ENCODE data around the gene FSIP1. TPM values are rescaled to one million over a fixed set of nuclear protein-coding genes. Genes with fewer than 3 reads are reported as not detected.

Gene FSIP1
- total and polyA plus RNA-seq, 5 donors from 2014 or later = 0.08 to 1.1 (median 0.20) TPM

- Mint-ChIP-seq H3K4me3 (no peak overlapping the region), H3K27ac (peak overlapping the region in 2 of 3 donors; percentile 22 to 71), H3K9me3 (peaks cover 0 to 2% (median 0%) of the 10 kb centered on the region in 7 donors), H3K36me3 (no peaks in the 10 kb centered on the region), H3K27me3 (peaks cover 25% of the 10 kb centered on the region), H3K4me1 (peaks cover 6 to 29% (median 16%) of the 10 kb centered on the region in 4 donors)
- Histone ChIP-seq H3K9me3 (ENCODE audit: control insufficient read depth in 2 of 2, low read length in 2 of 2) (no peaks in the 10 kb centered on the region), H3K27me3 (ENCODE audit: control insufficient read depth, insufficient read depth, low read length) (peaks cover 7% of the 10 kb centered on the region), H3K4me3 (ENCODE audit: low read depth, low read length) (no peak overlapping the region), H3K4me1 (ENCODE audit: control insufficient read depth, insufficient read depth, low read length, poor library complexity, severe bottlenecking) (peaks cover 12% of the 10 kb centered on the region), H3K36me3 (ENCODE audit: control insufficient read depth, insufficient read depth, low read length) (no peaks in the 10 kb centered on the region), H3K27ac (ENCODE audit: insufficient read depth, low read length, poor library complexity, severe bottlenecking) (no peak overlapping the region)
- no peak for DNase-seq
- ATAC-seq (ENCODE audit: low read depth in 2 of 2) = no peak
These were observed 5.1 kb downstream of the FSIP1 start for GRCh38 chr15:39777496-39777895.

DNA sequence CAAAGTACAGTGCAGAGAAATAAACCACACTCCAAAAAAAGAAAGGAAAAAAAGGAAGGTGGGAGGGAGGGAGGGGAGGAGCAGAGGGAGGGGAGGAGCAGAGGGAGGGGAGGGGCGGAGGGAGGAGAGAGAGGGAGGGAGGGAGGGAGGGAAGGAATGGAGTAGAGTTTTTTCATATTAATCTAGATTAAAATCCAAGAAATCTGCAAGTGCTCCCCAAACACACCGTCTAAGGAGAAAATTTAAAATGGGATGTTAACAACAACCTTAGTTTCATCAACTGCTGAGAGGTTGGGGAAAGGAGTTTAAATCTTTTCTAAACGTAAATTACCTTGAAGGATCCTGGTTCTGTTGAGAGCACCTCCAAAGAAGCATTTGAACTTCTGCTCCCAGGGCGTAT lies 6.6 kb downstream of the FSIP1 start:
- H3K27me3 ChIP-seq (ENCODE audit: control insufficient read depth, insufficient read depth, low read length) = peaks cover 7% of the 10 kb centered on the region
- no peak for DNase-seq
- no peaks in the 10 kb centered on the region for H3K9me3 ChIP-seq (ENCODE audit: control insufficient read depth in 2 of 2, low read length in 2 of 2)
- Mint-ChIP-seq H3K4me1 (peaks cover 5 to 16% (median 10%) of the 10 kb centered on the region in 4 donors), H3K36me3 (no peaks in the 10 kb centered on the region), H3K27me3 (peaks cover 25% of the 10 kb centered on the region), H3K9me3 (peaks cover 0 to 2% (median 0%) of the 10 kb centered on the region in 7 donors), H3K4me3 (no peak overlapping the region), H3K27ac (no peak overlapping the region)
- H3K4me3 ChIP-seq (ENCODE audit: low read depth, low read length) = no peak overlapping the region
- H3K36me3 ChIP-seq (ENCODE audit: control insufficient read depth, insufficient read depth, low read length) = no peaks in the 10 kb centered on the region
- no peak for ATAC-seq (ENCODE audit: low read depth in 2 of 2)
- peaks cover 8% of the 10 kb centered on the region for H3K4me1 ChIP-seq (ENCODE audit: control insufficient read depth, insufficient read depth, low read length, poor library complexity, severe bottlenecking)
- H3K27ac ChIP-seq (ENCODE audit: insufficient read depth, low read length, poor library complexity, severe bottlenecking) = no peak overlapping the region

- peak overlapping the region; percentile 2 for H3K4me3 ChIP-seq (ENCODE audit: low read depth, low read length)
- peaks cover 7% of the 10 kb centered on the region for H3K27me3 ChIP-seq (ENCODE audit: control insufficient read depth, insufficient read depth, low read length)
- ATAC-seq (ENCODE audit: low read depth in 2 of 2) (peak in 1 of 2 donors; percentile 80), DNase-seq (peak in 2 of 3 donors; percentile 21 to 65)
- no peaks in the 10 kb centered on the region for H3K9me3 ChIP-seq (ENCODE audit: control insufficient read depth in 2 of 2, low read length in 2 of 2)
- no peaks in the 10 kb centered on the region for H3K36me3 ChIP-seq (ENCODE audit: control insufficient read depth, insufficient read depth, low read length)
- peaks cover 8% of the 10 kb centered on the region for H3K4me1 ChIP-seq (ENCODE audit: control insufficient read depth, insufficient read depth, low read length, poor library complexity, severe bottlenecking)
- no peak overlapping the region for H3K27ac ChIP-seq (ENCODE audit: insufficient read depth, low read length, poor library complexity, severe bottlenecking)
- Mint-ChIP-seq H3K27me3 (peaks cover 25% of the 10 kb centered on the region), H3K4me3 (peak overlapping the region in 1 of 4 donors; percentile 8), H3K9me3 (peaks cover 0 to 2% (median 0%) of the 10 kb centered on the region in 7 donors), H3K27ac (peak overlapping the region in 2 of 3 donors; percentile 38 to 41), H3K36me3 (no peaks in the 10 kb centered on the region), H3K4me1 (peaks cover 5 to 13% (median 8%) of the 10 kb centered on the region in 4 donors)
These were observed 7.9 kb downstream of the FSIP1 start for GRCh38 chr15:39774688-39775267.

DNA sequence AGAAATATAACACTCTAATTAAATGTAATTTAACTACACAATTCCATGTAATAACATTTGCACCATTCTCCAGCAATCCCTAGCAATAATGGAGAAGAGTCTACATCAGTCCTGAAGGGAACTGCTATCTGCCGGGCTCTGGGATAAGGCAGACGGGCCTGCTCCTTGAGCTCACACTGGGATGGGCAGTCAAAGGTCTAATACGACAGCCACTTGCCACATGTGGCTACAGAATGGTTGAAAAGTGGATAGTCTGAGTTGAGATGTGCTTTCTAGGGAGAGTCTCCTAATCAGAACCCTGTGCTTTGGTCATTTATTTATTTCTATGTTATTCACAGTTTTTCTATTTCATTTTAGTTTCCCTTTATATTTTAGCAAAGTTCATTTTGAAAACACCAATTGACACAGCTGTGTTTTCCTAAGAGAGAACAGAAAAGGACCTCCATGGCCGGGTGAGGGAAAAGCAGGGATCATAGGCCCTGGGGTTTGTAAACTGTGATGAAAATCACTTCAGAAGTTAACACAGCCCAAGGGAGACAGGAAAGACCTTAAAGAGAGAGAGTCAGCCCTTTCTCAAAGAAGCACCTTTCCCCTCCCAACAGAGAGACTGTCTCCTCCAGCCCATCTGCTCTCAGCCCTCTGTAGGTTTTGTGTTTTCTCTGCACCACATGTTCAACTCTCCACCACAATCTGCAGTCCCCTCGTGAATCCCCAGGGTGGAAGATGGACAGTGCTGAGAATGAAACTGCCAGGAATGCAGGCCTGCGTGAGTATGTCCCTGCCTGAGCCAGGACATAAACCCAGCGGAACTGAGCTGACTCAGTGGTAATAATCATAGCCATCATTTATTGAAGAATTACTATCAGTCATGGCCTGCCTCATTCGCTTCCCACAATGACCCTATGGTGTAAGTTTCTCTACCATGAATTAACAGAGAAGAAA lies 11.6 kb downstream of the FSIP1 start:
- Mint-ChIP-seq H3K27ac (no peak overlapping the region), H3K9me3 (peaks cover 0 to 2% (median 0%) of the 10 kb centered on the region in 7 donors), H3K4me3 (no peak overlapping the region), H3K4me1 (peaks cover 5 to 13% (median 8%) of the 10 kb centered on the region in 4 donors), H3K36me3 (no peaks in the 10 kb centered on the region), H3K27me3 (peaks cover 20% of the 10 kb centered on the region)
- no peaks in the 10 kb centered on the region for H3K9me3 ChIP-seq (ENCODE audit: control insufficient read depth in 2 of 2, low read length in 2 of 2)
- peaks cover 2% of the 10 kb centered on the region for H3K27me3 ChIP-seq (ENCODE audit: control insufficient read depth, insufficient read depth, low read length)
- peaks cover 8% of the 10 kb centered on the region for H3K4me1 ChIP-seq (ENCODE audit: control insufficient read depth, insufficient read depth, low read length, poor library complexity, severe bottlenecking)
- no peak overlapping the region for H3K4me3 ChIP-seq (ENCODE audit: low read depth, low read length)
- H3K27ac ChIP-seq (ENCODE audit: insufficient read depth, low read length, poor library complexity, severe bottlenecking) = no peak overlapping the region
- DNase-seq (no peak), ATAC-seq (ENCODE audit: low read depth in 2 of 2) (no peak)
- no peaks in the 10 kb centered on the region for H3K36me3 ChIP-seq (ENCODE audit: control insufficient read depth, insufficient read depth, low read length)

DNA sequence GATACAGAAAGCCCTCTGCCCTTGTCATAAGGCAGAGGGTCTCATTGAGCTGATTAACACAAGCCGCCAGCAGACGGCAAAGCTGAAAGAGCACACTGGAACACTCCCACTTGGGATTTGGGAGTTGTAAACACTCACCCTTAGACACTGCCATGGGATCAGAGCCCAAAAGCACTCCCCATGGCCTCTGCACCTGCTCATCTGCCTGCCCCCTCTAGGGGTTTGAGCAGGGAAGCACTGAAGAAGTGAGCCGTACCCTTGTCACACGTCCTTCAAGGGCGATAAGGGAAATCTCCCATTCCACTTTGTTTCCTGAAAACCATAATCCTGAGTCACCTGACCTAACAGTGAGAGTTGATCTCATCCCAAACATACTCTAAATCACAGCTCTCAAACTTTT lies 14.7 kb downstream of the FSIP1 start:
- Histone ChIP-seq H3K4me1 (ENCODE audit: control insufficient read depth, insufficient read depth, low read length, poor library complexity, severe bottlenecking) (no peaks in the 10 kb centered on the region), H3K36me3 (ENCODE audit: control insufficient read depth, insufficient read depth, low read length) (no peaks in the 10 kb centered on the region), H3K27ac (ENCODE audit: insufficient read depth, low read length, poor library complexity, severe bottlenecking) (no peak overlapping the region), H3K27me3 (ENCODE audit: control insufficient read depth, insufficient read depth, low read length) (no peaks in the 10 kb centered on the region), H3K9me3 (ENCODE audit: control insufficient read depth in 2 of 2, low read length in 2 of 2) (no peaks in the 10 kb centered on the region), H3K4me3 (ENCODE audit: low read depth, low read length) (no peak overlapping the region)
- Mint-ChIP-seq H3K27me3 (peaks cover 5% of the 10 kb centered on the region), H3K9me3 (peaks cover 0 to 1% (median 0%) of the 10 kb centered on the region in 7 donors), H3K4me1 (peaks cover 0 to 3% (median 0%) of the 10 kb centered on the region in 4 donors), H3K36me3 (no peaks in the 10 kb centered on the region), H3K27ac (no peak overlapping the region), H3K4me3 (no peak overlapping the region)
- DNase-seq = no peak
- no peak for ATAC-seq (ENCODE audit: low read depth in 2 of 2)

DNA sequence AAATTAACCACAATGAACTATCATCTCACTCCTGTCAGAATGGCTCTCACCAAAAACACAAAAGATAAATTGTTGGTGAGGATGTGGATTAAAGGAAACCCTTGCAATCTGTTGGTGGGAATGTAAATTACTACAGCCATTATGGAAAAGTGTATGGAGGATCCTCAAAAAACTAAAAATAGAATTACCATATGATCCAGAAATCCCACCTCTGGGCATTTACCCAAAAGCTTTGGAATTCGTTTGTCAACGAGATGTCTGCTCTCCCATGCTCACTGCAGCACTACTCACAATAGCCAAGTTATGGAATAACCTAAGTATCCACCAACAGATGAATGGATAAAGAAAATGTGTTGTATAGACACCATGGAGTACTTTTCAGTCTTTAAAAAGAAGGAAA lies 21.6 kb downstream of the FSIP1 start:
- H3K27ac ChIP-seq (ENCODE audit: insufficient read depth, low read length, poor library complexity, severe bottlenecking) = no peak overlapping the region

GRCh38 chr15:39756806-39757522 lies 25.7 kb downstream of the FSIP1 start:
- Mint-ChIP-seq H3K27me3 (peaks cover 44% of the 10 kb centered on the region), H3K27ac (no peak overlapping the region)

More for the DNA sequence above, 21.6 kb downstream of the FSIP1 start:
- H3K27me3 ChIP-seq (ENCODE audit: control insufficient read depth, insufficient read depth, low read length) = peaks cover 8% of the 10 kb centered on the region
- Mint-ChIP-seq H3K4me1 (no peaks in the 10 kb centered on the region), H3K36me3 (no peaks in the 10 kb centered on the region), H3K27ac (no peak overlapping the region), H3K4me3 (no peak overlapping the region), H3K27me3 (peaks cover 26% of the 10 kb centered on the region), H3K9me3 (peaks cover 0 to 1% (median 0%) of the 10 kb centered on the region in 7 donors)
- H3K4me1 ChIP-seq (ENCODE audit: control insufficient read depth, insufficient read depth, low read length, poor library complexity, severe bottlenecking) = no peaks in the 10 kb centered on the region
- no peak for DNase-seq
- ATAC-seq (ENCODE audit: low read depth in 2 of 2) = no peak
- H3K4me3 ChIP-seq (ENCODE audit: low read depth, low read length) = no peak overlapping the region
- no peaks in the 10 kb centered on the region for H3K36me3 ChIP-seq (ENCODE audit: control insufficient read depth, insufficient read depth, low read length)
- no peaks in the 10 kb centered on the region for H3K9me3 ChIP-seq (ENCODE audit: control insufficient read depth in 2 of 2, low read length in 2 of 2)

More at GRCh38 chr15:39756806-39757522, 25.7 kb downstream of the FSIP1 start:
- Mint-ChIP-seq H3K9me3 (no peaks in the 10 kb centered on the region), H3K4me3 (no peak overlapping the region), H3K36me3 (no peaks in the 10 kb centered on the region), H3K4me1 (no peaks in the 10 kb centered on the region)
- DNase-seq (peak; percentile 16 to 62 (median 56)), ATAC-seq (ENCODE audit: low read depth in 2 of 2) (no peak)
- H3K36me3 ChIP-seq (ENCODE audit: control insufficient read depth, insufficient read depth, low read length) = no peaks in the 10 kb centered on the region
- no peak overlapping the region for H3K4me3 ChIP-seq (ENCODE audit: low read depth, low read length)
- no peak overlapping the region for H3K27ac ChIP-seq (ENCODE audit: insufficient read depth, low read length, poor library complexity, severe bottlenecking)
- H3K4me1 ChIP-seq (ENCODE audit: control insufficient read depth, insufficient read depth, low read length, poor library complexity, severe bottlenecking) = no peaks in the 10 kb centered on the region
- no peaks in the 10 kb centered on the region for H3K9me3 ChIP-seq (ENCODE audit: control insufficient read depth in 2 of 2, low read length in 2 of 2)
- H3K27me3 ChIP-seq (ENCODE audit: control insufficient read depth, insufficient read depth, low read length) = peaks cover 18% of the 10 kb centered on the region
